GM23338 (cell line): ENCODE data around the gene CACNA1C. TPM values are rescaled to one million over a fixed set of nuclear protein-coding genes. Genes with fewer than 3 reads are reported as not detected.

Experiments
- ATAC-seq: fragments of 200-7000 bp; cut with Tn5 transposase; 3 replicates; pipeline ENCODE4 v1.9.1; 2020
- DNase-seq: peaks from one replicate; pipeline ENCODE4 v3.0.0-alpha.2; 2015; ENCODE audit warnings: low spot score
- H2AFZ ChIP-seq: fragments of 200-600 bp; sonication (generic); 2 replicates; pipeline ENCODE4 v1.8.0; 2016; ENCODE audit warnings: antibody characterized with exemption, mild to moderate bottlenecking, moderate library complexity
- H3F3A ChIP-seq: fragments of 200-600 bp; sonication (generic); replicated peaks from 2 replicates; pipeline ENCODE4 v1.8.0; 2017; ENCODE audit warnings: antibody characterized with exemption, mixed run types, low read depth
- H3K27ac ChIP-seq: fragments of 200-600 bp; sonication (generic); 2 replicates; pipeline ENCODE4 v1.6.1; 2016; ENCODE audit warnings: low read depth
- H3K27me3 ChIP-seq: fragments of 200-600 bp; sonication (generic); 2 replicates; pipeline ENCODE4 v1.8.0; 2016; ENCODE audit warnings: mild to moderate bottlenecking, mixed run types, moderate library complexity; ENCODE audit not compliant: insufficient read depth
- H3K36me3 ChIP-seq: fragments of 200-600 bp; sonication (generic); 2 replicates; pipeline ENCODE4 v1.8.0; 2016; ENCODE audit warnings: mild to moderate bottlenecking; ENCODE audit not compliant: insufficient read depth
- H3K4me1 ChIP-seq: fragments of 200-600 bp; sonication (generic); 2 replicates; pipeline ENCODE4 v1.8.0; 2016; ENCODE audit warnings: mild to moderate bottlenecking, moderate library complexity; ENCODE audit not compliant: insufficient read depth
- H3K4me2 ChIP-seq: fragments of 200-600 bp; sonication (generic); 2 replicates; pipeline ENCODE4 v1.7.1; 2017; ENCODE audit warnings: mixed run types
- H3K4me3 ChIP-seq: fragments of 200-600 bp; sonication (generic); 2 replicates; pipeline ENCODE4 v1.6.1; 2016; ENCODE audit warnings: mixed run types
- H3K79me2 ChIP-seq: fragments of 200-600 bp; sonication (generic); replicated peaks from 2 replicates; pipeline ENCODE4 v1.8.0; 2017; ENCODE audit warnings: mild to moderate bottlenecking; ENCODE audit not compliant: insufficient read depth
- H3K9me2 ChIP-seq: fragments of 200-600 bp; sonication (generic); 2 replicates; pipeline ENCODE4 v1.8.0; 2017; ENCODE audit not compliant: insufficient read depth
- H4K20me1 ChIP-seq: fragments of 200-600 bp; sonication (generic); replicated peaks from 2 replicates; pipeline ENCODE4 v1.8.0; 2017; ENCODE audit warnings: mild to moderate bottlenecking; ENCODE audit not compliant: insufficient read depth
- H3K27ac Mint-ChIP-seq: 2 replicates; pipeline ENCODE4 v1.8.0; 2020; ENCODE audit warnings: inconsistent platforms, mild to moderate bottlenecking, moderate library complexity, mixed read lengths
- H3K27me3 Mint-ChIP-seq: 3 replicates; pipeline ENCODE4 v1.8.0; 2022; ENCODE audit warnings: low read depth, mild to moderate bottlenecking, moderate library complexity, mixed read lengths, inconsistent platforms; ENCODE audit not compliant: insufficient read depth, poor library complexity
- H3K36me3 Mint-ChIP-seq: 3 replicates; pipeline ENCODE4 v1.8.0; 2021; ENCODE audit warnings: low read depth, mild to moderate bottlenecking, inconsistent platforms, moderate library complexity, mixed read lengths
- H3K4me1 Mint-ChIP-seq: 3 replicates; pipeline ENCODE4 v1.8.0; 2020; ENCODE audit warnings: mild to moderate bottlenecking, inconsistent platforms, mixed read lengths
- H3K4me3 Mint-ChIP-seq: 3 replicates; pipeline ENCODE4 v1.8.0; 2021; ENCODE audit warnings: moderate library complexity, mild to moderate bottlenecking, inconsistent platforms, mixed read lengths
- H3K9me3 Mint-ChIP-seq: 3 replicates; pipeline ENCODE4 v1.8.0; 2020; ENCODE audit warnings: moderate library complexity, mild to moderate bottlenecking, inconsistent platforms, mixed read lengths
- EZH2phosphoT487 ChIP-seq: fragments of 200-600 bp; sonication (generic); IDR thresholded peaks from one replicate; pipeline ENCODE4 v1.8.1; 2018; ENCODE audit warnings: antibody characterized with exemption; ENCODE audit not compliant: unreplicated experiment
- JUNB ChIP-seq: IDR thresholded peaks from one replicate; pipeline ENCODE4 v1.6.1; 2016; ENCODE audit warnings: antibody characterized with exemption; ENCODE audit not compliant: unreplicated experiment
- NANOG ChIP-seq: IDR thresholded peaks from 2 replicates; pipeline ENCODE4 v1.6.1; 2016; ENCODE audit warnings: antibody characterized with exemption, borderline replicate concordance
- POLR2AphosphoS5 ChIP-seq: IDR thresholded peaks from 2 replicates; pipeline ENCODE4 v1.6.1; 2016; ENCODE audit warnings: antibody characterized with exemption, low read depth
- ZNF114 ChIP-seq: fragments of 250-450 bp; sonication (Bioruptor Pico); IDR thresholded peaks from 2 replicates; pipeline ENCODE4 v1.5.0; 2020; ENCODE audit warnings: mild to moderate bottlenecking, moderate library complexity
- ZNF331 ChIP-seq: fragments of 250-450 bp; sonication (Bioruptor Pico); IDR thresholded peaks from 2 replicates; pipeline ENCODE4 v1.5.0; 2020; ENCODE audit warnings: low read depth, mild to moderate bottlenecking, moderate library complexity
- ZNF462 ChIP-seq: fragments of 250-450 bp; sonication (Bioruptor Pico); IDR thresholded peaks from 2 replicates; pipeline ENCODE4 v1.5.0; 2020; ENCODE audit warnings: mild to moderate bottlenecking, moderate library complexity
- polyA plus RNA-seq: library from polyadenylated mRNA; unstranded; fragments of >200 nt; fragmentation: Nextera tagmentation; extraction: Ambion mirVana; gene quantifications from 2 replicates; pipeline ENCODE4 v1.2.1, GENCODE V29; 2016
- total RNA-seq: library from RNA; depleted of rRNA; stranded (reverse); fragments of >200 nt; shearing (Covaris generic); gene quantifications from 2 replicates; pipeline ENCODE4 v1.2.3, GENCODE V29; 2014
- TF ChIP-seq, protein P1 (sequence below): IDR thresholded peaks from one replicate; pipeline ENCODE4 v1.6.1; 2018; ENCODE audit warnings: antibody characterized with exemption; ENCODE audit not compliant: unreplicated experiment
- TF ChIP-seq, protein P2 (sequence below): IDR thresholded peaks from 2 replicates; pipeline ENCODE4 v1.6.1; 2016; ENCODE audit warnings: antibody characterized with exemption

The CACNA1C gene
- total and polyA plus RNA-seq, 2 experiments from 2014 or later = 0.78 to 2.1 TPM

- Mint-ChIP-seq H3K27me3 (peaks cover 10% of the 10 kb centered on the region), H3K4me1 (no peaks in the 10 kb centered on the region), H3K9me3 (no peaks in the 10 kb centered on the region; the same call in 2 of the 3 replicates), H3K27ac (peak overlapping the region; percentile 5; the same call in 1 of the 2 replicates), H3K4me3 (no peak overlapping the region), H3K36me3 (no peaks in the 10 kb centered on the region)
- no peaks in the 10 kb centered on the region for H3K79me2 ChIP-seq
- no peaks in the 10 kb centered on the region for H3K9me2 ChIP-seq
- no peak overlapping the region for H3K4me3 ChIP-seq
- no peaks in the 10 kb centered on the region for H3K36me3 ChIP-seq
- no peak overlapping the region for H2AFZ ChIP-seq
- ATAC-seq (no peak), DNase-seq (no peak)
- no peak overlapping the region for H3K27ac ChIP-seq
- TF ChIP-seq, protein P1, sequence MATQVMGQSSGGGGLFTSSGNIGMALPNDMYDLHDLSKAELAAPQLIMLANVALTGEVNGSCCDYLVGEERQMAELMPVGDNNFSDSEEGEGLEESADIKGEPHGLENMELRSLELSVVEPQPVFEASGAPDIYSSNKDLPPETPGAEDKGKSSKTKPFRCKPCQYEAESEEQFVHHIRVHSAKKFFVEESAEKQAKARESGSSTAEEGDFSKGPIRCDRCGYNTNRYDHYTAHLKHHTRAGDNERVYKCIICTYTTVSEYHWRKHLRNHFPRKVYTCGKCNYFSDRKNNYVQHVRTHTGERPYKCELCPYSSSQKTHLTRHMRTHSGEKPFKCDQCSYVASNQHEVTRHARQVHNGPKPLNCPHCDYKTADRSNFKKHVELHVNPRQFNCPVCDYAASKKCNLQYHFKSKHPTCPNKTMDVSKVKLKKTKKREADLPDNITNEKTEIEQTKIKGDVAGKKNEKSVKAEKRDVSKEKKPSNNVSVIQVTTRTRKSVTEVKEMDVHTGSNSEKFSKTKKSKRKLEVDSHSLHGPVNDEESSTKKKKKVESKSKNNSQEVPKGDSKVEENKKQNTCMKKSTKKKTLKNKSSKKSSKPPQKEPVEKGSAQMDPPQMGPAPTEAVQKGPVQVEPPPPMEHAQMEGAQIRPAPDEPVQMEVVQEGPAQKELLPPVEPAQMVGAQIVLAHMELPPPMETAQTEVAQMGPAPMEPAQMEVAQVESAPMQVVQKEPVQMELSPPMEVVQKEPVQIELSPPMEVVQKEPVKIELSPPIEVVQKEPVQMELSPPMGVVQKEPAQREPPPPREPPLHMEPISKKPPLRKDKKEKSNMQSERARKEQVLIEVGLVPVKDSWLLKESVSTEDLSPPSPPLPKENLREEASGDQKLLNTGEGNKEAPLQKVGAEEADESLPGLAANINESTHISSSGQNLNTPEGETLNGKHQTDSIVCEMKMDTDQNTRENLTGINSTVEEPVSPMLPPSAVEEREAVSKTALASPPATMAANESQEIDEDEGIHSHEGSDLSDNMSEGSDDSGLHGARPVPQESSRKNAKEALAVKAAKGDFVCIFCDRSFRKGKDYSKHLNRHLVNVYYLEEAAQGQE = no peak
- TF ChIP-seq ZNF114 (CRISPR knock-in tag) = no peak
- TF ChIP-seq, protein P2, sequence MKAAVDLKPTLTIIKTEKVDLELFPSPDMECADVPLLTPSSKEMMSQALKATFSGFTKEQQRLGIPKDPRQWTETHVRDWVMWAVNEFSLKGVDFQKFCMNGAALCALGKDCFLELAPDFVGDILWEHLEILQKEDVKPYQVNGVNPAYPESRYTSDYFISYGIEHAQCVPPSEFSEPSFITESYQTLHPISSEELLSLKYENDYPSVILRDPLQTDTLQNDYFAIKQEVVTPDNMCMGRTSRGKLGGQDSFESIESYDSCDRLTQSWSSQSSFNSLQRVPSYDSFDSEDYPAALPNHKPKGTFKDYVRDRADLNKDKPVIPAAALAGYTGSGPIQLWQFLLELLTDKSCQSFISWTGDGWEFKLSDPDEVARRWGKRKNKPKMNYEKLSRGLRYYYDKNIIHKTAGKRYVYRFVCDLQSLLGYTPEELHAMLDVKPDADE = no peak
- no peak for TF ChIP-seq EZH2phosphoT487
- H3K27me3 ChIP-seq = no peaks in the 10 kb centered on the region
- no peaks in the 10 kb centered on the region for H4K20me1 ChIP-seq
- no peaks in the 10 kb centered on the region for H3F3A ChIP-seq
- no peaks in the 10 kb centered on the region for H3K4me1 ChIP-seq
- no peak overlapping the region for H3K4me2 ChIP-seq
These were observed 56.3 kb downstream of the CACNA1C start for GRCh38 chr12:2108975-2109671.

- Histone ChIP-seq H3K9me2 (no peaks in the 10 kb centered on the region), H3K27ac (no peak overlapping the region), H3K27me3 (no peaks in the 10 kb centered on the region), H4K20me1 (no peaks in the 10 kb centered on the region), H3F3A (no peaks in the 10 kb centered on the region), H3K36me3 (no peaks in the 10 kb centered on the region), H3K4me1 (no peaks in the 10 kb centered on the region), H3K4me2 (no peak overlapping the region), H3K4me3 (no peak overlapping the region), H2AFZ (no peak overlapping the region), H3K79me2 (no peaks in the 10 kb centered on the region)
- Mint-ChIP-seq H3K27me3 (peaks cover 6% of the 10 kb centered on the region), H3K9me3 (no peaks in the 10 kb centered on the region; the same call in 2 of the 3 replicates), H3K27ac (no peak overlapping the region), H3K36me3 (no peaks in the 10 kb centered on the region), H3K4me3 (no peak overlapping the region), H3K4me1 (no peaks in the 10 kb centered on the region)
- no peak for ATAC-seq
- DNase-seq = no peak
- TF ChIP-seq ZNF114 (CRISPR knock-in tag) (no peak), NANOG (no peak), ZNF331 (no peak), POLR2AphosphoS5 (no peak), JUNB (no peak), ZNF462 (CRISPR knock-in tag) (no peak)
- TF ChIP-seq, protein P2 = no peak
These were observed 57.3 kb downstream of the CACNA1C start for GRCh38 chr12:2110127-2110526.
